DMS53 (cell line): ENCODE data around the gene CTBP2.

ENCODE experiments used
- DNase-seq: peaks from one replicate; lab custom pipeline; 2025; lab: John Stamatoyannopoulos, UW

Gene CTBP2

GRCh38 chr10:125010362-125010761 lies 150.0 kb downstream of the CTBP2 start:
- DNase-seq = no peak

DNA sequence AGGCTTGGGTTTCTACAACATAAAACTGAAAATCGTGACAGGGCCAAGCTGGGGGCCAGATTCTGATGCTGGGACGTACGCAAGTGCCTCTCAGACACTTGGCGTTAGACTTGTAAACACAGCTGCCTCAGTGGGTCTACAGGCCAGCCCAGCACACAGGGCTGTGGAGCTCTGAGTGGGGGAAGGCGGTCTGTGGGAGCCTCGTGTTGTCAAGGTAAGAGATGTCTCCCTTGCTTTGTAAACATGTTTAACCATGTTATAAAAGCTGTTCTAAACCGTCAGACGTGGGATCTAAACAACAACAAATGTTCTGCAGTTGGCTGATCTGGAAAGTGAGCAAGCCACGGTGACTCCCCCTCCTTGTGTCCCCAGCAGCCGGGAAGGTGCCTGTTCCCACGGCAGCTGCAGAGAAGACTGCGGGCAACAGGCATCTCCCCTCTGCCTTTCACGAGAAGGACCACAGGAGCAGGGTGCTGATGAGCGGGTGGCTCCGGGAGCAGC lies 150.7 kb downstream of the CTBP2 start:
- DNase-seq = no peak

DNA sequence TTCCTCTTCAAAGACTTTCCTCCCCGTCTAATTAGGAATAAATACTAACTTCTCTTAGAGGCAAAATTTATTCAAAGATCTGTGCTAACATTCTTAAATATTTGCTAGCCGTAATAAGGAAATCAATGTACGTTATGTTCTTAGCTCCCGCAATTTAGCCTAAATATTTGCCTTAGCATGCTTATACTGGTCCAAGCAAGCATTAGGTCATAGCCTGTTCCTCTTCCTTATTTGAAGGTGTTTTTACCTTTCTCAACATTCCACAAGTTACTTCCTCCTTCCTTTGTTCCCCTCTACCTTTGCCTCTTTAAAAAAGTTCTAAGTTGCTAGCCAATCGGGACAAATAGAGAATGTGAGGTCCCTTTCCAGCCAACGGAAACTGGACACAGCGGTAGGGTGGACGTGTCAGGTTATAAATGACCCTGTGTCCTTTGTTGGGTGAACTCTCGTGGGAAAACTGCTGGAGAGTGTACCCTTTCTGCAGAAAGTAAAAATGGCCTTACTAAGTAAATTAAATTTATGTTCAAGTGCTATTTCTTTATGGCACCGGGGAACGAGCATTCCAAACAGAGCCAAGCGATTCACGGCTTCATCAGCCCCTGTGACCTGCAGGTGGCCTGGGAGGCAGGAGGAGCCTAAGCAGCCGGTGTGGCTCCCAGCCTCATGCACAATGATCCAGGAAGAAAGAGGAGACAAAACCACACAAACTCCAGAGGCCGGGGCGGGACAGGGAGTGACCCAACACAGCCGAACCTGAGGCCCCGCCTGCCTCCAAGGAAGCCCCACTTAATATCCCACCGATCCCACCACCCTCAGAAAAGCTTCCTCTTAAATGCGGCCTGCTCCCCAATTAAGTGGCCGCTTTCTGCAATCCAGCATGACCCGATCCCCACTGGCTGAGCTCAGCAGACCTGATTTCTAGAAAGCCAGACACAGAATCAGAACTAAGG lies 151.4 kb downstream of the CTBP2 start:
- DNase-seq = no peak

- no peak for DNase-seq
These were observed 152.9 kb downstream of the CTBP2 start for GRCh38 chr10:125007436-125007835.

DNA sequence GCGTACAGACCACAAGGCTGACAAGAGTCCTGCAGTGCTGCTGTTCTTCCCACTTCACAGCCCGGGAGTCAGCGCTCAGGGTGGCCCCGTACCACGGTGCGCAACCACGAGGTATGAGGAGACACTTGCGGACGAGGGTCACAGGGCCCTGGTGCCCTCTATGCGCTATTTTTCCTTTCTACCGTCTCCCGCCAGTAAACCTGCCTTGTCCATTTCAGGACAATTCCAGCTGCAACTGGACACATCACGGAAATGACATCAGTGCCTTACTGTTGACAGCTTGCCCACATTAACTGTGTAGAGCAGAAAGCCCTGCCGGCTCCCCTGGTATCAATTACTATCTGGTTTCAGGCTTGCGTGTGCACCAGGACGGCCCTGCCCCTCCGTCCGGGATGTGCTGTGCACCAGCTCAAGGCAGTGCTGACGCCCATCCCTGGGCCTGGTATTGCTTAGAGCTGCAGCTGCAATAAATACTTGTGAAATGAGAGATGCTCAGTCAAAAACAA lies 153.4 kb downstream of the CTBP2 start:
- no peak for DNase-seq

GRCh38 chr10:125006188-125006680 lies 154.1 kb downstream of the CTBP2 start:
- no peak for DNase-seq

DNA sequence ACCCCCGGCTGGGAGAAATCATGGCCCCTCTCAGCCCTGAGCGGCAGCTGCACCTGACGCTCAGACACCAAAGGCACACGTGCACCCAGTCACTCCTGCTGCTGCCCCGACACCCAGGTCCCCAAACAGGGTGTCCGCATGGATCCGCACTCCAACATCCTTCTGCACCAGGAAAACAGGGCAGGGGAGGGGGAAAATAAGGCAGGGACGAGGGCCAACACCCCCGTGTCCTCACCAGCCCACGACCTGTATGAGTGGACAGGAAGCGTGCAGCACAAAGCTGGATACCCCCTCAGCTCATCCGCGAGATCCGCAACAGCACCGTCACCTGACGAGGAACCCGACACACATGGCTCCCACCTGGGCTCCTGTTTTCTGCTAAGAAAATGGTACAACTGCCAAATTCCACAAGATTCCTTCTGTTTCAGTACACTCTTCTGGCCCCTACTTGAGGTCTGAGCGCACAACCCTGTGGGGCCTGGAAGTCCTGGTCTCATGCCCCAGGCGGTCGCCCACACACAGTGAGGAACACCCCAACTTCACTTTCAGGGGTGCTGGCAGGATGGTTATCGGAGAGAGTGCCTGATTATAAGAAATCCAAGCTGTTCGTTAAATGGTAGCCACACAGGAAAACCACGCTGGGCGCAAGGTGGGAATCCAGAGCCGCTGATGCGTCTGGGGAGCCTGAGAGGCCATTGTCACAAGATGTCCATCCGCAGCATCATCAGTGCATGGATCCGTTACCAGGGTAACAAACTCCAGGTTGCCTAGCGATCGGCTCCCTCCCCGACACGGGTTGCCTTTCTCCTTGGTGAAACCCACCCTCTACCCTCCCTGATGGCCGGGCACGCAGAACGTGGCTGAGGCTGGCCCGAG lies 154.8 kb downstream of the CTBP2 start:
- DNase-seq = no peak

- no peak for DNase-seq
These were observed 155.6 kb downstream of the CTBP2 start for GRCh38 chr10:125004571-125005311.

DNA sequence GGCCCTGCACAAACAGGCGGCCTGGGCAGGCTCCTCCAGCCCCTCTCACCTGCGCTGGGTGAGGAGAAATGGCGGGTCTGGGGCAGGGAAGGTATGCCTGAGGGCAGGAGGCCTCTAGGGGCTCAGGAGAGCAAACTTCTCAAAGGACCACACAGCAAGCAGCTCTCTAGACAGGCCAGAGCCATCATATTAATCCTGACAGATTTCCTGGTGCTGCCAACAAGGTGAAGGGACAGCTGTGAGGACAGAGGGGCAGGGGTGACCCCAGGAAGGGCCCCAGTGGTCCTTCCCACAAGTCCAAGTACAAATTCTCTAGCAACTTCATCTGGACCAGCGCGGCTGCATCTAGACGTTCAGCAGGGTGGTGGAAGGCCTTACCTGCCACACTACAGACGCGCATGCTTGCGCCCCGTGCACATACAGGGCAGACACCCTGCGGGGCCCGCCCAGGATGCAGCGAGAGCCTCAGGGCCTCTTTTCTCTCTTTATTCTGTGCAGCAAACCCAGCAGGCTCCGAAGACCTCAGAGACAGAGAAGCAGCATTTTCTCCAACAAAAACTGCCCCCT lies 156.4 kb downstream of the CTBP2 start:
- no peak for DNase-seq

- no peak for DNase-seq
These were observed 157.0 kb downstream of the CTBP2 start for GRCh38 chr10:125003146-125003900.

- no peak for DNase-seq
These were observed 157.8 kb downstream of the CTBP2 start for GRCh38 chr10:125002423-125003145.

GRCh38 chr10:125002047-125002422 lies 158.3 kb downstream of the CTBP2 start:
- DNase-seq = no peak

DNA sequence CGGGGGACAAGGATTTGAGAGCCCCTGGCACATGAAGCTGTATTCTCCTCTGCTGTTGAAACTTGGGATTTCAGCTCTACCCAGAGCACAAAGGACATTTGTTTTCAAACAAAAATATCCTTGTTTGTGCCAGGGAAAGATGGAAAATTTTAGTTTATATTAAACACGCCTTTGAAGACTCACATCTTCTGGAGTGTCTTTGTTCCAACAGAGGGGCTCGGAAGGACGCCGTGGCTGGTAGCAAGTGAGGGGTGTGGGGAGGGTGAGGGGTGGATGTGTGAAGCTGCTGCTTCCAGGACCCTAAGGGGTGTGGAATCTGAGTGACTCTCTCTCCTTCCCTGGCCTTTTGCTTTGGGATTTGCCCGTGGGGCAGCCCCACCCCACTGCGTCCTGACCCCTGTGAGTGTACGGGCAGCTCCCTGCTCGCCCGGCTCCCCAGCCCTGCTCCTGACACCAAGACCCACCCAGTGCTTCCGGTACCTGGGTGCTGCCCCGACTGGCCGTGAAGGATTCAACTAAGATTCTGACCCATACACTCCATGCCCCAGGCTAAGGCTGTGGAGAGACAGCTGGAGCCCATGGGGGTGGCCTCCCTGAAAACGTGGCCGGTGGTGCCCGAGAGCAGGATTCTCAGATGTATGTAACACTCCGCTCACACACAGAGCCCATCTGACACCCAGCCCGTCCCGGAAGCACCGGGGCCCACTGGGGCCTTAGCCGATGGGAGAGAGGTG lies 158.9 kb downstream of the CTBP2 start:
- DNase-seq = no peak

GRCh38 chr10:125000366-125001312 lies 159.7 kb downstream of the CTBP2 start:
- DNase-seq = peak; percentile 17

- DNase-seq = no peak
These were observed 160.7 kb downstream of the CTBP2 start for GRCh38 chr10:124999433-125000365.

- DNase-seq = no peak
These were observed 161.6 kb downstream of the CTBP2 start for GRCh38 chr10:124998624-124999291.
